HG03457 (cell line): ENCODE data around the gene RNASEH2C.
"Not testable (repeated sequence)": the region's sequence is repeated elsewhere in the genome, so short reads cannot be mapped to it uniquely, and the experiment has no call there.

Experiments
- ATAC-seq: cut with Tn5 transposase; IDR thresholded peaks from one replicate; pipeline ENCODE4 v1.9.1; 2021; ENCODE audit warnings: moderate number of reproducible peaks; ENCODE audit not compliant: unreplicated experiment

RNASEH2C gene

GRCh38 chr11:65717906-65718305, 2.7 kb downstream of the RNASEH2C start:
- no peak for ATAC-seq

GRCh38 chr11:65716774-65717405, 3.7 kb downstream of the RNASEH2C start:
- ATAC-seq: no peak

GRCh38 chr11:65716302-65716701, 4.3 kb downstream of the RNASEH2C start:
- no peak for ATAC-seq

- no peak for ATAC-seq
These were observed 6.2 kb downstream of the RNASEH2C start for GRCh38 chr11:65714433-65714832.

GRCh38 chr11:65713212-65713969, 7.2 kb downstream of the RNASEH2C start:
- no peak for ATAC-seq

GRCh38 chr11:65712633-65713076, 7.9 kb downstream of the RNASEH2C start:
- no peak for ATAC-seq

- ATAC-seq: peak; percentile 60
These were observed 8.6 kb downstream of the RNASEH2C start, which contains the start of gene KAT5 for GRCh38 chr11:65711785-65712632. TSS of gene KAT5 (plus strand) at chr11:65712252. CDS start at chr11:65712268, 16 bp downstream.

- ATAC-seq: no peak
These were observed 10.2 kb downstream of the RNASEH2C start for GRCh38 chr11:65710421-65710820.

- ATAC-seq: no peak
These were observed 10.9 kb downstream of the RNASEH2C start for GRCh38 chr11:65709661-65710060.

- no peak for ATAC-seq
These were observed 12.1 kb downstream of the RNASEH2C start for GRCh38 chr11:65708451-65708850.

- ATAC-seq: not testable (repeated sequence)
These were observed 13.6 kb downstream of the RNASEH2C start for GRCh38 chr11:65707002-65707401.

GRCh38 chr11:65706303-65706763, 14.3 kb downstream of the RNASEH2C start:
- not testable (repeated sequence) for ATAC-seq

GRCh38 chr11:65703846-65704245, 16.8 kb downstream of the RNASEH2C start:
- ATAC-seq: no peak

GRCh38 chr11:65701686-65702085, 18.9 kb downstream of the RNASEH2C start:
- no peak for ATAC-seq

GRCh38 chr11:65700399-65700798, 20.2 kb downstream of the RNASEH2C start:
- no peak for ATAC-seq

GRCh38 chr11:65699306-65699705, 21.3 kb downstream of the RNASEH2C start:
- ATAC-seq: no peak

GRCh38 chr11:65698205-65698604, 22.4 kb downstream of the RNASEH2C start:
- ATAC-seq: no peak

- no peak for ATAC-seq
These were observed 23.6 kb downstream of the RNASEH2C start for GRCh38 chr11:65696802-65697552.

- no peak for ATAC-seq
These were observed 24.9 kb downstream of the RNASEH2C start for GRCh38 chr11:65695459-65696241.

- no peak for ATAC-seq
These were observed 28.2 kb downstream of the RNASEH2C start for GRCh38 chr11:65692367-65692766.
